A549 (cell line): ENCODE data around the gene FMNL3.

Experiments used
- BHLHE40 ChIP-seq: IDR thresholded peaks from 2 replicates; pipeline ENCODE4 v1.6.1; 2012; ENCODE audit warnings: low read depth, low read length, inconsistent platforms
- CBX8 ChIP-seq: fragments of 200-600 bp; sonication (generic); IDR thresholded peaks from 2 replicates; pipeline ENCODE4 v1.6.1; 2016
- CEBPB ChIP-seq, 2 experiments: fragments of >200 bp in 1 of 2; sonication (Bioruptor Twin) in 1 of 2; formaldehyde crosslinking in 1 of 2; IDR thresholded peaks; 2 replicates each; pipeline ENCODE4 v1.6.1; 2012 to 2016
- EP300 ChIP-seq, 2 experiments: fragments of >200 bp; sonication (Bioruptor Twin); formaldehyde crosslinking; IDR thresholded peaks; 2 replicates in 1 of 2; 3 replicates in 1 of 2; pipeline ENCODE4 v1.6.1; 2016 to 2017
- JUNB ChIP-seq: fragments of >200 bp; sonication (Bioruptor Twin); formaldehyde crosslinking; IDR thresholded peaks from 2 replicates; pipeline ENCODE4 v1.6.1; 2016
- NPAS2 ChIP-seq: fragments of 250-450 bp; sonication (Bioruptor Pico); IDR thresholded peaks from 2 replicates; pipeline ENCODE4 v1.8.0; 2022; ENCODE audit warnings: mild to moderate bottlenecking, moderate library complexity, borderline replicate concordance
- PHF8 ChIP-seq: fragments of 200-600 bp; sonication (generic); IDR thresholded peaks from 2 replicates; pipeline ENCODE4 v1.6.1; 2016; ENCODE audit warnings: low read depth, mild to moderate bottlenecking, antibody characterized with exemption, moderate library complexity, borderline replicate concordance
- POLR2A ChIP-seq: IDR thresholded peaks from 2 replicates; pipeline ENCODE4 v1.6.1; 2012; ENCODE audit warnings: mild to moderate bottlenecking, low read length
- RAD21 ChIP-seq, 2 experiments: fragments of >200 bp in 1 of 2; sonication (Bioruptor Twin) in 1 of 2; formaldehyde crosslinking in 1 of 2; IDR thresholded peaks in 1 of 2; conservative IDR thresholded peaks in 1 of 2; 2 replicates in 1 of 2; 3 replicates in 1 of 2; pipeline ENCODE4 v1.6.1; 2012 to 2018; ENCODE audit warnings: inconsistent platforms in 1 of 2
- RFX5 ChIP-seq: fragments of 450-650 bp; IDR thresholded peaks from 2 replicates; pipeline ENCODE4 v1.7.1; 2014; ENCODE audit warnings: antibody characterized with exemption, mild to moderate bottlenecking, moderate library complexity
- TF ChIP-seq, protein P1 (sequence below): fragments of >200 bp; sonication (Bioruptor Twin); formaldehyde crosslinking; IDR thresholded peaks from 3 replicates; pipeline ENCODE4 v1.5.1; 2016
- TF ChIP-seq, protein P2 (sequence below): fragments of 250-450 bp; sonication (Bioruptor Pico); IDR thresholded peaks from 2 replicates; pipeline ENCODE4 v1.5.0; 2020; ENCODE audit warnings: low read depth, mild to moderate bottlenecking, moderate library complexity
- TF ChIP-seq, protein P3 (sequence below): fragments of 250-450 bp; sonication (Bioruptor Pico); IDR thresholded peaks from 2 replicates; pipeline ENCODE4 v1.5.0; 2021; ENCODE audit warnings: mild to moderate bottlenecking, moderate library complexity, borderline replicate concordance

DNA sequence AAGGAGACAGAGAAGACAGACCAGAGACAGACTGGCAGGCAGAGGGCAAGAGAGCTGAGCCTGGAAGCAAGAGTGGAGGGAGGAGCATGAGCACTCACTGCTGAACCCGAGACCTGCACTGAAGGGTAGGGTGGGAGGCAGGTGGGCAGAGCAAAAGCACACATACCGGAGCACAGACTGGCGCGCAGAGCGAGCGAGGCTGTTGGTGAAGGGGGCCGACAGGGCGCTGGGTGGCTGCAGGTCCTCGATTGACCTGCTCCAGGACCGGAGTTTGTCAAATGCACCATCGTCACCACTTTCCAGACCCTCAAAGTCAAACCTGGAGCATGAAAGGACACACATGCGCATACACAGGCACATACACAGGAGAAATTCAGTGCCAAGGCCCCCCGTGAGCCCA is 48.9 kb downstream of the FMNL3 start:
- no peak for TF ChIP-seq POLR2A
- TF ChIP-seq, protein P1, sequence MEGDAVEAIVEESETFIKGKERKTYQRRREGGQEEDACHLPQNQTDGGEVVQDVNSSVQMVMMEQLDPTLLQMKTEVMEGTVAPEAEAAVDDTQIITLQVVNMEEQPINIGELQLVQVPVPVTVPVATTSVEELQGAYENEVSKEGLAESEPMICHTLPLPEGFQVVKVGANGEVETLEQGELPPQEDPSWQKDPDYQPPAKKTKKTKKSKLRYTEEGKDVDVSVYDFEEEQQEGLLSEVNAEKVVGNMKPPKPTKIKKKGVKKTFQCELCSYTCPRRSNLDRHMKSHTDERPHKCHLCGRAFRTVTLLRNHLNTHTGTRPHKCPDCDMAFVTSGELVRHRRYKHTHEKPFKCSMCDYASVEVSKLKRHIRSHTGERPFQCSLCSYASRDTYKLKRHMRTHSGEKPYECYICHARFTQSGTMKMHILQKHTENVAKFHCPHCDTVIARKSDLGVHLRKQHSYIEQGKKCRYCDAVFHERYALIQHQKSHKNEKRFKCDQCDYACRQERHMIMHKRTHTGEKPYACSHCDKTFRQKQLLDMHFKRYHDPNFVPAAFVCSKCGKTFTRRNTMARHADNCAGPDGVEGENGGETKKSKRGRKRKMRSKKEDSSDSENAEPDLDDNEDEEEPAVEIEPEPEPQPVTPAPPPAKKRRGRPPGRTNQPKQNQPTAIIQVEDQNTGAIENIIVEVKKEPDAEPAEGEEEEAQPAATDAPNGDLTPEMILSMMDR, result no peak
- no peak for TF ChIP-seq BHLHE40
- TF ChIP-seq RAD21 (conservative IDR thresholded peaks at IDR 0.05 in 1 of 2, IDR thresholded peaks at IDR 0.05 in 1 of 2), result no peak
- TF ChIP-seq, protein P2, sequence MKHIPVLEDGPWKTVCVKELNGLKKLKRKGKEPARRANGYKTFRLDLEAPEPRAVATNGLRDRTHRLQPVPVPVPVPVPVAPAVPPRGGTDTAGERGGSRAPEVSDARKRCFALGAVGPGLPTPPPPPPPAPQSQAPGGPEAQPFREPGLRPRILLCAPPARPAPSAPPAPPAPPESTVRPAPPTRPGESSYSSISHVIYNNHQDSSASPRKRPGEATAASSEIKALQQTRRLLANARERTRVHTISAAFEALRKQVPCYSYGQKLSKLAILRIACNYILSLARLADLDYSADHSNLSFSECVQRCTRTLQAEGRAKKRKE, result no peak
- TF ChIP-seq, protein P3, sequence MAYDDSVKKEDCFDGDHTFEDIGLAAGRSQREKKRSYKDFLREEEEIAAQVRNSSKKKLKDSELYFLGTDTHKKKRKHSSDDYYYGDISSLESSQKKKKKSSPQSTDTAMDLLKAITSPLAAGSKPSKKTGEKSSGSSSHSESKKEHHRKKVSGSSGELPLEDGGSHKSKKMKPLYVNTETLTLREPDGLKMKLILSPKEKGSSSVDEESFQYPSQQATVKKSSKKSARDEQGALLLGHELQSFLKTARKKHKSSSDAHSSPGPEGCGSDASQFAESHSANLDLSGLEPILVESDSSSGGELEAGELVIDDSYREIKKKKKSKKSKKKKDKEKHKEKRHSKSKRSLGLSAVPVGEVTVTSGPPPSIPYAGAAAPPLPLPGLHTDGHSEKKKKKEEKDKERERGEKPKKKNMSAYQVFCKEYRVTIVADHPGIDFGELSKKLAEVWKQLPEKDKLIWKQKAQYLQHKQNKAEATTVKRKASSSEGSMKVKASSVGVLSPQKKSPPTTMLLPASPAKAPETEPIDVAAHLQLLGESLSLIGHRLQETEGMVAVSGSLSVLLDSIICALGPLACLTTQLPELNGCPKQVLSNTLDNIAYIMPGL (CRISPR knock-in tag), result no peak
- TF ChIP-seq JUNB, result no peak
- TF ChIP-seq PHF8, result no peak
- no peak for TF ChIP-seq CEBPB (IDR thresholded peaks at IDR 0.05)
- TF ChIP-seq RFX5, result no peak
- no peak for TF ChIP-seq NPAS2 (CRISPR knock-in tag)
- TF ChIP-seq EP300 (IDR thresholded peaks at IDR 0.05), result no peak
- TF ChIP-seq CBX8, result no peak
